Stomach (tissue), 9 donors: ENCODE data around the gene CTRB1. TPM values are rescaled to one million over a fixed set of nuclear protein-coding genes. Genes with fewer than 3 reads are reported as not detected.

ENCODE experiments used
- DNase-seq, 2 donors: peaks; one replicate each; pipeline versions ENCODE4 v3.0.0 to v3.0.0-alpha.2; 2013 to 2019
- H3K27ac ChIP-seq, 5 donors: fragments of 200-600 bp in 4 of 5; sonication (generic) in 4 of 5; one replicate each; pipeline ENCODE4 v1.5.1; 2013 to 2019; ENCODE audit warnings: mild to moderate bottlenecking in 1 of 5, moderate library complexity in 1 of 5
- H3K27me3 ChIP-seq, 3 donors: fragments of 200-600 bp; sonication (generic); one replicate each; pipeline ENCODE4 v1.5.1; 2017 to 2019; ENCODE audit warnings: mixed run types in 1 of 3
- H3K36me3 ChIP-seq, 4 donors: fragments of 200-600 bp; sonication (generic); 1 replicate in 3 of 4; 2 replicates in 1 of 4; pipeline ENCODE4 v1.5.1; 2016 to 2019
- H3K4me1 ChIP-seq, 4 donors: fragments of 200-600 bp; sonication (generic); one replicate each; pipeline ENCODE4 v1.5.1; 2016 to 2019
- H3K4me3 ChIP-seq, 4 donors: fragments of 200-600 bp; sonication (generic) in 3 of 4; one replicate each; pipeline ENCODE4 v1.5.1; 2016 to 2019; ENCODE audit warnings: mild to moderate bottlenecking in 1 of 4
- H3K9me3 ChIP-seq, 4 donors: fragments of 200-600 bp; sonication (generic); one replicate each; pipeline ENCODE4 v1.5.1; 2016 to 2019
- EP300 ChIP-seq: sonication (generic); formaldehyde crosslinking; IDR thresholded peaks from one replicate; pipeline ENCODE4 v1.6.1; 2017; ENCODE audit warnings: antibody characterized with exemption
- POLR2A ChIP-seq, 4 donors: fragments of 450-650 bp; IDR thresholded peaks; one replicate each; pipeline ENCODE4 v1.6.1; 2016; ENCODE audit warnings: antibody characterized with exemption in 4 of 4, control low read depth in 2 of 4, mild to moderate bottlenecking in 1 of 4, moderate library complexity in 1 of 4
- POLR2AphosphoS5 ChIP-seq, 3 donors: sonication (generic); formaldehyde crosslinking; IDR thresholded peaks; one replicate each; pipeline ENCODE4 v1.6.1; 2016; ENCODE audit warnings: antibody characterized with exemption in 3 of 3
- WGBS, 5 donors: extraction: QIAGEN DNeasy Blood & Tissue Kit in 3 of 5; methylation state at CpG; one replicate each; pipeline versions ENCODE4 v1.1.5 to v1.1.7; 2013 to 2018; 5-methylcytosine and 5-hydroxymethylcytosine counted together
- intact Hi-C: fragments of 100-400 bp; cut with DNase I; formaldehyde crosslinking; loops from one replicate; pipeline ENCODE4 v1.15.1; 2023; ENCODE audit warnings: low total_unique reads
- polyA plus RNA-seq, 3 donors: library from polyadenylated mRNA; stranded (reverse); fragments of 200-250 nt; gene quantifications; one replicate each; pipeline ENCODE4 v1.2.3, GENCODE V29; 2013
- total RNA-seq, 5 donors: library from RNA; depleted of rRNA; stranded (reverse); fragments of >200 nt; gene quantifications; one replicate each; pipeline versions ENCODE4 v1.1.0 to v1.2.3, GENCODE V29; 2014 to 2016
- TF ChIP-seq, protein P1 (sequence below), 7 experiments: fragments of 450-650 bp in 4 of 7; fragments of 200-600 bp in 3 of 7; sonication (generic) in 3 of 7; IDR thresholded peaks; one replicate each; pipeline ENCODE4 v1.5.1; 2016 to 2019; ENCODE audit warnings: antibody characterized with exemption in 7 of 7, control low read depth in 2 of 7, mild to moderate bottlenecking in 1 of 7
- donor health status: healthy with polysubstance abuse.
- donor health status: Bipolar disorder and iron deficiency.
- donor health status: healthy.

The CTRB1 gene
- total and polyA plus RNA-seq, 8 donors: 2.5 to 35.9 (median 2.9) TPM; not detected in 5

DNA sequence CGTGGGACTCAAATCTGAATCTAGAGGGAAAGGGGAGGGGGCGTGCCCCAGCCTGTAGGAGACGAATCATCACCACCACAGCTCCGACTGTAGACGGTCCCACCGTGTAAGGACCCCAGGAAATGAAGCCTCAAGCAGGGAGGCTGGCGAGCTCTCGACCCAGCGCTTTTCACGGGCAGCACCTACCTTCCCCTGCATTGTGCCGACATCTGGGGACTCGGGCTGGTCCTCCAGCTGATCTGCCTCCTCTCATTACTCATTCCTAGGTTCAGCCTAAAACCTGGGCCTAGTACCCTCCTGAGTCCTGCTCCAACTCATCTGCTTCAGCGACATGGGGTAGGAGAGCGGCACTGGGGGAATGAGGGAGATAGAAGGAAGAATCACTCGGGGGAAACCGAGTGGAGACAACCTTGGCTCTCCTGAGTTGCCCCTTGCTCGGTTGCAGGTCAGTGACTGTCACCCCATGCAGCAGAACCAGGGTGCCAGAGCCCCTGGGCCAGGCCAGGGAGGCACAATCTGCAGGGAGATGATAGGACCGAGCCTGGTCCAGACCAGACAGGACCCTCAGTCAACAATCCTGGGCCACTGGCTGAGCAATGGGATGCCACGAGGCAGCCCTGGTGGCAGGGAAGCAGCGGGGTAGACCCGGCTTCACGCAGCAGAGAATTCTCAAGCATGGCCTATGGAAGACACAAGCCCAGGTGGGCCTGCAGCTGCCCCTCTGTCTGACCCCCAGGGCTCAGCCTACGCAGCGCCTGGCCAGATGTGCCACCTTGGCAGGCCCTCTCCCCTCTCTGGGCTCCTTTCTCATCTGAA, 33.5 kb downstream of the CTRB1 start:
- peak in 1 of 2 donors; percentile 20 for DNase-seq
- TF ChIP-seq, protein P1, sequence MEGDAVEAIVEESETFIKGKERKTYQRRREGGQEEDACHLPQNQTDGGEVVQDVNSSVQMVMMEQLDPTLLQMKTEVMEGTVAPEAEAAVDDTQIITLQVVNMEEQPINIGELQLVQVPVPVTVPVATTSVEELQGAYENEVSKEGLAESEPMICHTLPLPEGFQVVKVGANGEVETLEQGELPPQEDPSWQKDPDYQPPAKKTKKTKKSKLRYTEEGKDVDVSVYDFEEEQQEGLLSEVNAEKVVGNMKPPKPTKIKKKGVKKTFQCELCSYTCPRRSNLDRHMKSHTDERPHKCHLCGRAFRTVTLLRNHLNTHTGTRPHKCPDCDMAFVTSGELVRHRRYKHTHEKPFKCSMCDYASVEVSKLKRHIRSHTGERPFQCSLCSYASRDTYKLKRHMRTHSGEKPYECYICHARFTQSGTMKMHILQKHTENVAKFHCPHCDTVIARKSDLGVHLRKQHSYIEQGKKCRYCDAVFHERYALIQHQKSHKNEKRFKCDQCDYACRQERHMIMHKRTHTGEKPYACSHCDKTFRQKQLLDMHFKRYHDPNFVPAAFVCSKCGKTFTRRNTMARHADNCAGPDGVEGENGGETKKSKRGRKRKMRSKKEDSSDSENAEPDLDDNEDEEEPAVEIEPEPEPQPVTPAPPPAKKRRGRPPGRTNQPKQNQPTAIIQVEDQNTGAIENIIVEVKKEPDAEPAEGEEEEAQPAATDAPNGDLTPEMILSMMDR (IDR thresholded peaks at IDR 0.05): no peak
- TF ChIP-seq EP300 (no peak), POLR2AphosphoS5 (IDR thresholded peaks at IDR 0.05) (no peak), POLR2A (IDR thresholded peaks at IDR 0.05) (no peak)
- intact Hi-C loops: no loop called here
- WGBS, 5 donors: 48 to 66% (median 62%) methylated on average over 18 to 24 of the region's 24 CpGs
- Histone ChIP-seq H3K9me3 (no peaks in the 10 kb centered on the region), H3K4me3 (peak overlapping the region; percentile 55 to 89 (median 82)), H3K4me1 (peaks cover 88 to 96% (median 95%) of the 10 kb centered on the region in 4 donors), H3K27me3 (peaks cover 0 to 45% (median 6%) of the 10 kb centered on the region in 3 donors), H3K27ac (peak overlapping the region; percentile 96 to 100 (median 98)), H3K36me3 (no peaks in the 10 kb centered on the region)

DNA sequence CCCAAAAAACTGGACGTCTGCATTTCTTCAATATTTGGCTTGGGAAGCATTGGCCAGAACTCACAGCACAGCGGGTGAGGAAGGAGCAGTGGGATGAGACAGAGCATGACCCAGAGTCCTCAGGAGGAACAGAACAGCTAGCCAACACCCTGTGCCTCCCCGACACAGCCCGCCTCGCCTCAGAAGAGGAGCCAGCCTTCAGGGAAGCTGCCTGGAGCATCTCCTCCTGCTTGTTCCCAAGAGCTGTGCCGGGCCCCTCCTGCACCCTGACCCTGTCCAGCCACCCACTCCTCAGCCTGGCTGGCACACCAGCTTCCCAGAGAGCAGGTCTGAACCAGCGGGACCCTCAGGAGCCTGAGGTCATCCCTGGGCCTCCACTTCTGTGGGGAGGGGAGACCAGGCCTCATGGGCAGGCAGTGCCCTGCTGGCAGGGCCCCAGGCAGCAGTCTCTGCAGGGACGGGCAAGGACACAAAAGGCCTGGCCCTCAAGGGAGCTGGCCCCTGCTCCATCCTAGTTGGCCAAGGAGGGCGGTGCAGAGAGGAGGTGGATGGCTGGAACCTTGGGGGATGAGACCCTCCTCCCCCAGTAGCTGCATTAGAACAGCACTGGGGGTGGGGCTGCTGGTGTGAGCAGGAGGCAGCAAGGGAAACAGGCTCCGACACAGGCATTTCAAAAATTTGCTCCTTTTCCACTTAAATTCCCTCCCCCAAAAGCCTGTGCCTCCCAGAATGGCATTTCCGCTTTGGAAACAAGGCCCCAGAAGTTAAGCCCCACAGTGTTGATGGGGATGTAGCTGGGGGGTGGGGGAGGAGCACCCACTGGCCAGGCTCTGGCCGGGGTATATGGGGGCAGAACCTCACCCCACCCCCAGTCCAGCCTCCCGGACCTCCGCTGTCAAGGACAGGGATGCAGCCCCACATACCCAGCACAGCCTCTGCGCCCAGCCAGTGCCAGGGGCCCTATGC, 34.4 kb downstream of the CTRB1 start:
- peak in 1 of 2 donors; percentile 59 for DNase-seq
- peaks cover 0 to 45% (median 6%) of the 10 kb centered on the region in 3 donors for H3K27me3 ChIP-seq
- H3K36me3 ChIP-seq: no peaks in the 10 kb centered on the region
- no peaks in the 10 kb centered on the region for H3K9me3 ChIP-seq
- peak overlapping the region; percentile 38 to 100 (median 98) for H3K27ac ChIP-seq
- TF ChIP-seq POLR2AphosphoS5 (IDR thresholded peaks at IDR 0.05): no peak
- TF ChIP-seq, protein P1 (IDR thresholded peaks at IDR 0.05): no peak
- TF ChIP-seq POLR2A (IDR thresholded peaks at IDR 0.05): no peak
- no peak for TF ChIP-seq EP300
- H3K4me3 ChIP-seq: no peak overlapping the region
- WGBS, 5 donors: 66 to 75% (median 70%) methylated on average over 9 to 15 of the region's 15 CpGs
- intact Hi-C loops: no loop called here
- H3K4me1 ChIP-seq: peaks cover 89 to 97% (median 95%) of the 10 kb centered on the region in 4 donors

DNA sequence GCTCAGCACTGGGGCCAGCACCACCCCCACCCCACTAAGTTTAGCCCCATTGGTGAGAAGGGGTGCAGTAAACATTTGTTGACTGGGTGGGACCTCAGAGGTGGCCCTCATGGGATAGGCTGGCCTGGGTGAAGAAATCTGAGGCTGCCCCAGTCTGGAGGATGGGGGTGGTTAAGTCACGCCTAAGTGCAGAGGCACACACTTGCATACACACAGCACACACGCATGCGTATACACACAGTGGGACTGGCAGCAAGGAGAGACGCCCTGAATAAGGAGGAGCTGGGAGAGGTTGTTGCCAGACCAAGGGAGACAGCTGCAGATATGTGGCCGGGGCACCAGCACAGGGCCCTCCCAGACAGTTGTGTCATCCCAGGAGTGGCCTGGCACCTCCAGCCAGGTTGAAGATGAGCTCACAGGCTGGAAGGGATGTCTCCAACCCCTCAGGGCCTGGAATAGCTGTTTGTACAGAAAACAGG, 35.6 kb downstream of the CTRB1 start:
- intact Hi-C loops: no loop called here
- H3K4me1 ChIP-seq: peaks cover 81 to 95% (median 92%) of the 10 kb centered on the region in 4 donors
- 51 to 66% (median 62%) methylated on average over 2 to 5 of the region's 5 CpGs for WGBS, 5 donors

More for the DNA sequence above, 35.6 kb downstream of the CTRB1 start:
- Histone ChIP-seq H3K9me3 (no peaks in the 10 kb centered on the region), H3K36me3 (no peaks in the 10 kb centered on the region), H3K27ac (peak overlapping the region in 4 of 5 donors; percentile 16 to 96 (median 36)), H3K4me3 (no peak overlapping the region), H3K27me3 (peaks cover 0 to 45% (median 6%) of the 10 kb centered on the region in 3 donors)
- no peak for TF ChIP-seq POLR2A (IDR thresholded peaks at IDR 0.05)
- TF ChIP-seq POLR2AphosphoS5 (IDR thresholded peaks at IDR 0.05): no peak
- TF ChIP-seq, protein P1 (IDR thresholded peaks at IDR 0.05): no peak
- no peak for TF ChIP-seq EP300
- DNase-seq: peak in 1 of 2 donors; percentile 82
